Hindlimb muscle (tissue), 1 donor: ENCODE data around the gene DSN1. TPM values are rescaled to one million over a fixed set of nuclear protein-coding genes. Genes with fewer than 3 reads are reported as not detected.
"Not testable (repeated sequence)": the region's sequence is repeated elsewhere in the genome, so short reads cannot be mapped to it uniquely, and the experiment has no call there.

ENCODE experiments used
- DNase-seq: peaks from one replicate; pipeline ENCODE4 v3.0.0-alpha.2; 2013
- polyA plus RNA-seq: library from polyadenylated mRNA; unstranded; fragments of 120-200 nt; gene quantifications from one replicate; pipeline ENCODE4 v1.2.1, GENCODE V29; 2013; ENCODE audit not compliant: insufficient read length

The DSN1 gene
- polyA plus RNA-seq = 7.2 TPM

- peak; percentile 99 for DNase-seq
Observed at GRCh38 chr20:36773597-36774390, at the start of gene DSN1. Gene DSN1 (minus strand): TSS chr20:36773763. CDS start chr20:36771458, 2,305 bp downstream.

- no peak for DNase-seq
Observed at GRCh38 chr20:36823121-36823520, 49.6 kb upstream of the DSN1 start.

DNA sequence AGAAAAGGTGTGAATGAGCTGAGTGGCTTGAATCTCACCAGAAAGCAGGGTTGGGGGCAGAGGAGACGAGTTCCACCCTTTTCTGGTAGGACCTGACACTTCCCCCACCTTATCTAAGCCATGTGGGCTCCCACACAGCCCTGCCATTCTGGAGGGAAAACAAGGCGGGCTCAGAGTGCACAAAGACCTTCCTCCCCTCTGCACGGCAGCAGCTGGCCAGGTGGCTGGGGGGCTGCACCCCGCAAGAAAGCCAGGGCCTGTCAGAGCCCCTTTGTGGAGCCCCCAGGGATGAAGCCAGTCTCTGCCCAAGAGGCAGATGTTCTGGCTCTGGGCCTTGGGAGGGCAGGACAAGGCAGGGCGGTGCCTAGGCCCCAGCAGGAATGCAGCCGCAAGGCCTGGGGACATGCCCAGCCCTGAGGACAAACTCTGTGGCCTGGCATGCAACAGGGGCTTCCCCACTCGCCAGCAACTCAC lies 48.4 kb upstream of the DSN1 start:
- DNase-seq = no peak

GRCh38 chr20:36820928-36821327 lies 47.4 kb upstream of the DSN1 start:
- no peak for DNase-seq

GRCh38 chr20:36820073-36820472 lies 46.5 kb upstream of the DSN1 start:
- no peak for DNase-seq

DNA sequence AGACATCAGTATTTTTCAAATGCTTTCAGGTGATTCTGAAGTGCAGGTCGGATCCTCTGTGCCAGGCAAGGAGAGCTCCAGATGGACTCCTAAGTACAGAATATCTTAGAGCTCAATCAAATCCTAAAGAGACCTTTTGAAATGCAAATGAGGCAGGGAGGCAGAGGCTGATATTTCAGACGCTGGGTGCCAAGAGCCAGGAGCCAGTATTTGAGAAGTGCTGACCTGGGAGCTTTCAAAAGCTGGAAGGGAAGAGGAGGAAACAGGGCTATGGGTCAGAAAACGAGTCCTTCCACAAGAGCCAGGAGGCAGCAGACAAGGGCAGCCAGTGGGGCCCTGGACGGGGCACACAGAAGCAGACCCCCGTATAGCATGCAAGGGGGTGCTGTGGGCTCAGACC lies 46.1 kb upstream of the DSN1 start:
- DNase-seq = no peak

DNA sequence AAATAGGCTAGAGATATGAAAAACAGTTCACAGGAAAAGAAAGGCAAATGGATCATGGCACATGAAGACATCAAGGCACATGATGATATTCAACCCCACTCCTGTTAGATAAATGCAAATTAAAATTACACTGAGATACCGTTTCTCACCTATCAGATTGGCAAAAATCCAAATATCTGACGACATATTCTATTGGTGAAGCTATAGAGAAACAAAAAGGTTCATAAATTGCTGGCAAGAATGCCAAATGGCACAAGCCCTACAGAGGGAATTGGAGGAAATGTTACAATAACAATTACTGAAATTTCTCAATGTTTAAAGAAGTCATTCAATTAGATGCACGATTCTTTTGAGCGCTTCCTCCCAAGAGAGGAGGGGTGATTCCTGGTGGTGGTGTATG lies 45.3 kb upstream of the DSN1 start:
- DNase-seq = no peak

GRCh38 chr20:36818185-36818584 lies 44.6 kb upstream of the DSN1 start:
- no peak for DNase-seq

DNA sequence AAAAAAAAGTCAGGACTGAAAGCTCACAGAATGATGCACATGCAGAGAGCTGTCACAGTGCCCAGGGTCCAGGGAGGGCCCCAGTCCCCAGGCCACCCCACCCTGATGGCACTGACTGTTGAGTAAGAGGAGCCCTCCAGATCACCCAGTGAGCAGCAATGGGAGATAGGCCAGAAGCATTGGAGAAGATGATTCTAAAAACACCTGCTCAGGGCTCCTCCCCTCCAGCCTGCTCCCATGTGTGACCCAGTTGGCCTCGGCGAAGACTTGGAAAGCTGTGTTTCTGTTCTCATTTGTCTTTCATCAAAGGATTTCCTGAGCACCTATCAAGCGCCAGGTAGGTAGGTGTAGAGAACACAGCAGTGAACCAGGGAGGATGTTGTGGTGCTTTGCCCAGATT lies 43.9 kb upstream of the DSN1 start:
- DNase-seq = no peak

- DNase-seq = no peak
Observed at GRCh38 chr20:36815454-36816091, 42.0 kb upstream of the DSN1 start.

- DNase-seq = no peak
Observed at GRCh38 chr20:36812594-36813463, 39.3 kb upstream of the DSN1 start.

GRCh38 chr20:36808317-36809257 lies 35.0 kb upstream of the DSN1 start:
- no peak for DNase-seq

GRCh38 chr20:36806049-36806448 lies 32.5 kb upstream of the DSN1 start:
- DNase-seq = no peak

- DNase-seq = no peak
Observed at GRCh38 chr20:36805396-36805795, 31.8 kb upstream of the DSN1 start.

DNA sequence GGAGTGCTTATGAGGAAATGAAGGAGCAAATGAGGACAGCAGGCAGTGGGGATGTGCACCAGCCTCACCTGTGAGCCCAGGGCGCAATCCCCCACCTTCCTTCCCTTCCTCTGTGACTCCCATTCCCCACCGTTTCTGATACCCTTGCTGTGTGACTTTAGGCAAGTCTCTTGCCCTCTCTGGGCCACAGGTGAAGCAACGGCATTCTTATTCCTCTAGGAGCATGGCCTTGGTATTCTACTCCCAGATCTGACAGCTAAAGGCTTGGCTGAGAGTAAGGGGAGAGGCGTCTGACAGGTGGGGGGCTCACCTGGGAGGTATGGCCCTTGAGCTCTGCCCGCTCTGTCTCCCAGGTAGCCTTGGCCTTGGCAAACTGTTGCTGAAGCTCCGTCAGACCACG lies 30.9 kb upstream of the DSN1 start:
- no peak for DNase-seq

- DNase-seq = no peak
Observed at GRCh38 chr20:36802326-36803222, 29.0 kb upstream of the DSN1 start.

GRCh38 chr20:36800410-36800809 lies 26.8 kb upstream of the DSN1 start:
- no peak for DNase-seq

DNA sequence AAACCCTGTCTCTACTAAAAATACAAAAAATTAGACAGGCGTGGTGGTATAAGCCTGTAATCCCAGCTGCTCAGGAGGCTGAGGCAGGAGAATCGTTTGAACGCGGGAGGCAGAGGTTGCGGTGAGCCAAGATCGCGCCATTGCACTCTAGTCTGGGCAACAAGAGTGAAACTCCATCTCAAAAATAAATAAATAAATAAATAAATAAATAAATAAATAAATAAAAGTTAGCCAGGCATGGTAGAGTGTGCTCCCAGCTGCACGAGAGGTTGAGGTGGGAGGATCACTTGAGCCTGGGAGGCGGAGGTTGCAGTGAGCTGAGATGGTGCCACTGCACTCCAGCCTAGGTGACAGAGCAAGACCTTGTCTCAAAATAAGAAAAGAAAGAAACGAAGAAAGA lies 25.8 kb upstream of the DSN1 start:
- not testable (repeated sequence) for DNase-seq

DNA sequence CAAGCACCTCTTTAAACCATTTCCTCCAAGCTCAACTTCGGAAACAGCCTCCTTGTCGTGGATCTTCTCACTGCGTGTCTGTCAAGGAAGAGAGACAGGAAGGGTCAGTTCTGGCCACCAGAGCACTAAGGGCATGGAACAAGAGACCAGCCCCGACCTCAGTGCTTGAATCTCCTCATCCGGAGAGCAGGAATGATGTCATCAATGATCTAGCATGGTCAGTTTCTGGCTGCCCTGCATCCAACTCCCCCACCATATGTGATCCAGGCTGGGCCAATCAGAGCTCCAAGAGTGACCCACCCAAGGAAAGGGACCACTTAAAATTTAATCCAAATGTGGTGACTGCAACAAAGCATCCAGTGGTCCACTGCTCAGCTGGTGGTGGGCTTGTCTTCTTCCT lies 23.3 kb upstream of the DSN1 start:
- no peak for DNase-seq

GRCh38 chr20:36796117-36796516 lies 22.6 kb upstream of the DSN1 start:
- DNase-seq = no peak

DNA sequence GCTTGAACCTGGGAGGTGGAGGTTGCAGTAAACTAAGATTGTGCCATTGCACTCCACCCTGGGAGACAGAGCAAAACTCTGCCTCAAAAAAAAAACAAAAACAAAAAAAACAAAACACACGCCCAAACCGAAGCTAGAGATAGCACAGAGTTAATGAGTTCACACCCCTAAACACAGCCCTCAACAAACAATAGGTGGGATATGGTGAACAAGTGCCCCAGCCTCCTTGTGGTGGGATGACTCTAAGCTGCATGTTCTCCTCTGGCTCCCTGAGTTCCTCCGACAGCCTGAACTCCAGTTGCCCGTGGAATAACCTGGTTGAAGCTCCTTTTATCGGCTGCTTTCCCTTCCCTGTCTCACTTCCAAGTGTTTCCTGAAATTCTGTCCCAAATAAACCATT lies 22.1 kb upstream of the DSN1 start:
- no peak for DNase-seq
